Esophagus muscularis mucosa (tissue), 4 donors: ENCODE measurements around the gene UTP15.

Experiments used
- CTCF ChIP-seq, 3 experiments: fragments of 200-600 bp in 2 of 3; fragments of 450-650 bp in 1 of 3; sonication (generic) in 2 of 3; IDR thresholded peaks; one replicate each; pipeline ENCODE4 v1.5.1; 2017 to 2019; ENCODE audit warnings: antibody characterized with exemption in 3 of 3, mild to moderate bottlenecking in 2 of 3, moderate library complexity in 1 of 3
- EP300 ChIP-seq: sonication (generic); formaldehyde crosslinking; IDR thresholded peaks from one replicate; pipeline ENCODE4 v1.6.1; 2017; ENCODE audit warnings: antibody characterized with exemption
- POLR2AphosphoS5 ChIP-seq, 2 donors: sonication (generic); formaldehyde crosslinking; IDR thresholded peaks; one replicate each; pipeline ENCODE4 v1.6.1; 2017; ENCODE audit warnings: antibody characterized with exemption in 2 of 2

GRCh38 chr5:73624888-73625287 lies 59.3 kb downstream of the UTP15 start:
- TF ChIP-seq CTCF (IDR thresholded peaks at IDR 0.05) (no peak), EP300 (no peak), POLR2AphosphoS5 (IDR thresholded peaks at IDR 0.05) (no peak)
